Choroid plexus epithelial cell (primary cell): ENCODE measurements around the gene TCN2.

Source experiments
- DNase-seq: peaks from one replicate; pipeline ENCODE4 v3.0.0-alpha.2; 2010; ENCODE audit warnings: low read depth
- H3K4me3 ChIP-seq: 2 replicates; pipeline ENCODE4 v1.5.1; 2011; ENCODE audit warnings: low read depth, mild to moderate bottlenecking, control low read depth, low read length, moderate library complexity
- TF ChIP-seq, protein P1 (sequence below): conservative IDR thresholded peaks from 2 replicates; pipeline ENCODE4 v1.5.1; 2011; ENCODE audit warnings: low read depth, mild to moderate bottlenecking, control low read depth, inconsistent platforms, low read length, moderate library complexity

Gene TCN2

DNA sequence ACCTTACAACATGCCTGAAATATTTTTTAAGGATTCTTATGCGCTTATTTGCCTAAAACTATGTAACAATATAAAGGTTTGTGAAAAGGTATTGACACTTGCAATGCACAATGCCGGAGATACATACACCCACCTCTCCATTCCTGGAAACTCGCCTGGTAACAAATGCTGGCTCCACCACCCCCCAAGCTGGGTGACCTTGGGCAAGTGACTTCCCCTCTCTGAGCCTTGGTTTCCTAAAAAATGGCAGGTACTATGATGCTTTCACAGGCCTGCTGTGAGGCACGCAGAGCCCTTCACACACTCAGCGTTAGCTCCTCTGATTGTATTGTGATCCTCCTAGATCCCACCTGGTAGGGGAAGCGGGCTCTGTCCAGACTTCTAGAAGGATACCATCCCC is 34.8 kb upstream of the TCN2 start:
- TF ChIP-seq, protein P1, sequence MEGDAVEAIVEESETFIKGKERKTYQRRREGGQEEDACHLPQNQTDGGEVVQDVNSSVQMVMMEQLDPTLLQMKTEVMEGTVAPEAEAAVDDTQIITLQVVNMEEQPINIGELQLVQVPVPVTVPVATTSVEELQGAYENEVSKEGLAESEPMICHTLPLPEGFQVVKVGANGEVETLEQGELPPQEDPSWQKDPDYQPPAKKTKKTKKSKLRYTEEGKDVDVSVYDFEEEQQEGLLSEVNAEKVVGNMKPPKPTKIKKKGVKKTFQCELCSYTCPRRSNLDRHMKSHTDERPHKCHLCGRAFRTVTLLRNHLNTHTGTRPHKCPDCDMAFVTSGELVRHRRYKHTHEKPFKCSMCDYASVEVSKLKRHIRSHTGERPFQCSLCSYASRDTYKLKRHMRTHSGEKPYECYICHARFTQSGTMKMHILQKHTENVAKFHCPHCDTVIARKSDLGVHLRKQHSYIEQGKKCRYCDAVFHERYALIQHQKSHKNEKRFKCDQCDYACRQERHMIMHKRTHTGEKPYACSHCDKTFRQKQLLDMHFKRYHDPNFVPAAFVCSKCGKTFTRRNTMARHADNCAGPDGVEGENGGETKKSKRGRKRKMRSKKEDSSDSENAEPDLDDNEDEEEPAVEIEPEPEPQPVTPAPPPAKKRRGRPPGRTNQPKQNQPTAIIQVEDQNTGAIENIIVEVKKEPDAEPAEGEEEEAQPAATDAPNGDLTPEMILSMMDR, result no peak
- no peak overlapping the region for H3K4me3 ChIP-seq
- no peak for DNase-seq

DNA sequence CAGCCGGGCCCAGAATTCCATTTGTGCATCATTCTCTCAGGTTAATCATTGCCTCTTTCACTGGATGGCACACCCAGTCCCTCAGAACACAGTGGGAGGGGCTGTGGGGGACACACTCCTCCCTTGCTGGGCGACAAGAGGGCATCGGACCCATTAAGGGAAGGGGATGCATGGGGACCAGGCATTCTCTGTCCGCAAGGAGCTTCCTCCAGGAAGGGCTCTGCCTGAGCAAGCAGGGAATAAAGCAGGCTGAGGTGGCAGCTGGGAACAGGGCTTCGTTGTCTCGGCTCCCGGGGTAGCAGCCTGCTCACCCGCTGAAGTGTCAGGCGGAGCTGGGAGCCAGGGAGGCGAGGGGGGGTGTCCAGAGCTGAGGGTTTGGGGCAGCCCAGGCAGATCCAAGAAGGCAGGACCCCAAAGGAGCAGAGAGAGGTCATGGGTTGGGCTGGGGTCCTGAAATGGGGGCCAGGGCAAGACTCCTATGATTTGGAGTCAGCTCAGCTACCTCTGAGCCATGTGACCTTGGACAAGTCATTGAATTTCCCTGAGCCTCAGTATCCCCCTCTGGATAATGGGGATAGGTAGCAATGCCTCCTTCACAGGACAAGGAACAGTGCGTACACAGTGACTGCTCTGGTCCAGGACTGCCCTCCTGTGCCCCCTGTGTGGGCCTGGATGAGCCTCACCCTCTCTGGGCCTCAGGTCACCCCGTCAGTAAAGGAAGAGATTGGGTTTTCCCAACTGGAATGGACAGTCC is 34.0 kb upstream of the TCN2 start:
- DNase-seq, result no peak
- H3K4me3 ChIP-seq, result no peak overlapping the region
- TF ChIP-seq, protein P1, result no peak

DNA sequence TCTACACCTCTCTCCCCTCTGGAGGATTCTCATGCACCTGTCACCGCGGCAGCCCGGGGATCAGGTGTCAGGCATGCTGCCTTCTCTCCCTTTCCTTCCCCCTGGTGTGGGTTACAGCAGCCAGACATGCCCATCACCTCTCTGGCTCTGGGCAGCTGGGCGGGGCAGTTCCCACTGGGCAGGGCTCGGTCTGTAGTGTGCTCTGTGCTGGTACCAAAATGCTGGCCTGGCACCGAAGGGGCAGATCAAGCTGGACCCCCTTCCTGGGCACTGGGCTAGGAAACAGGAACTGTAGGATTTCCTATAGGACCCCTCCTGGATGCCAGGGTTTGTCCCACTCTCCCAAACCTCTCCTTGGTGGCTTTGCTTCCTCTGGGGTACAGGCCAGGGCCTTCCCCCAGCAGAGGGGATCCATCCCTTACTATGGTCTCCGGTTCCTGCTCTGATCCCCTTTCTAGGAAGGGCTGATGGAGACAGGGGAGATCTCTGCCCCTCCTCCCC is 33.3 kb upstream of the TCN2 start:
- TF ChIP-seq, protein P1, result no peak
- no peak overlapping the region for H3K4me3 ChIP-seq
- DNase-seq, result no peak

DNA sequence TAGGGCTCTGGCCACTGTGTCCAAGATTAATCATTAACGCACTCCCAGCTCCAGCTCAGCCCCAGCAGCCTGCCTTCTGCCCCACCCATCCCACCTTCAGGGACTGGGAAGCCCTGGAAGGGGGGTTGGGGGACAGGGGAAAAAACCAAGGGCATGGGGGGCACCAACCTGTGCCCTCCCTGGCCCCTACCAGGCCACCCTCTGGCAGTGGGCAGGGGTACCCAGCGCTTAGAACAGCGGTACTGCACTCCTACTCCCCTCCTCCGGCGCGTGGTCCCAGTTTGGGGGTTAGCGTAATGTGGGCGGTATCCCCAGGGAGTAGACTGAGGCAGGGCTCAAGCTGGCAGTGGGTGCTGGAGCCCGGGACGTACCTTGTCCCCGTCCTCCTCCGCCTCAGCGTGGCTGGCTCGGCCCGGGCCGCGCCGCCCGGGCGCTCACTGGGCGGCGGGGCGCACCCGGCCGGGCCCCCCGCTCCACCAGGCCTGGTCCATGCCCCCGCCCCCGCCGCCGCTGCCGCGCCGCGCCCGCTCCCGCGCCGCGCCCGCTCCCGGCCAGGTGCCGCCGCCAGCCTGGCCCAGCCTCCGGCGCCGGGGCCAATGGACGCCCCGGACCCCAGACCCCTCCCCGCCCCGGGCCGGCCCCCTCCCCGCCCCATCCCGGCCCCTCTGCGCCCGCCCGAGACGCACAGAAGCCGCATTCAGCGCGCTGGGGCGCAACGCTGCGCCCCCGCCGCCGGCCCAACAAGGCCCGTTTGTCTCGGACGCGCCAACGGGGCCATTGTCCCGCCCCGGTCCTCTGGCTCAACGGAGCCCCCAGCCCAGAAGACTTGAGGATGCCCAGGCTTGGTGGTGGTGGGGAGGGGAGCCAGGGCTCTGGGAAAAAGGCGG is 32.6 kb upstream of the TCN2 start, which contains the start of gene GAL3ST1:
GAL3ST1 (minus strand) TSS at position 571 of the 887 bp plus-strand sequence. CDS start 17,273 bp downstream, outside the sequence.
- TF ChIP-seq, protein P1, result no peak
- DNase-seq, result no peak
- no peak within 1 kb of the TSS for H3K4me3 ChIP-seq

DNA sequence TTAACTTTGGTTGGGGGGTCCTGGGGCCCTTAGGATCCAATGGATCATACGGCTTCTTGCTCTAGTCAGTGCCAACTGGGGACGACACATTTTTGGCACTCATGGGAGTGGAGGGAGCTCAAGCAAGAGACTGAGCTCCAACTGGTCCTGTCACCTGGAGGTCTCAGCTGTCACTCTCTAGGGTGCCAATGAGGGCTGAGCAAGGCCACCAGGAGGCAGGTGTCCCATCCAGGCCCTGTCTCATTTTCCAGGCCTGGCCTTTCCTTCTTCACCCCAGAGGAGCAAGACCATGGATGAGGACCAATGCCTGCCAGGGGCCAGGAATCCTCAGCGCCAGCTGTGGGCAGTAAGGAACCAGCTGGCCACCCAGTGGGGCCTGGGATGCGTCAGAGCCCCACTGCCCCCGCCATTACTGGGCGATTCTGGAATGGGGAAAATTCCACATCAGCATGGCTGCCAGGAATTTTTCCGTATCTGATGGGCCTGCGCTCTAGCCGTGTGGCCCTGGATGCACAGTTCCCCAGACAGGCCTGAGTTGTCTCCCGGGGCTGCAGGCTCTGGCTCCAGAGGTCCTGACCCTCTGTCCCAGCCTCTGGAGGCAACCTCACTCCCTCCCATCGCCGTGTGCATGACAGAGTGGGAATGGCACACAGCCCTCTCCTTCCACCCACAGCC is 31.8 kb upstream of the TCN2 start:
- TF ChIP-seq, protein P1, result no peak
- no peak for DNase-seq
- H3K4me3 ChIP-seq, result no peak overlapping the region

DNA sequence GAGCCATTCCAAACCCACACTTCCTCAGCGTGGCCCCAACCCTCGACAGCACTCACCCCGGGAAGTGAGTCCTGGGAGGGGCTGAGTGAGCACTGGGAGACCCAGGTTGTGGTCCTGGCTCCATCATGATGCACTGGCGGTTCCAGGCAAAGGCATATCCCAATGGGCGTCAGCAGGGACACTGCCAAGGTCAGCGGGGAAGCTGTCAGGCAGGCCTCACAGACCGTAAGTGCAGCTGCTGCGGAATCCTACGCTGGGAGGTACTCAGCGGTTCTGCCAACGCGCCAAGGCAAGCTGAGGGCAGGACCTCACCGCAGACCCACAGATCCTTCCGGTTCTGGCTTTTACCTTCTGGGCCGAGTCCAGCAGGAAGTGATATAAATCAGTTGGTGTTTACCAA is 31.1 kb upstream of the TCN2 start:
- no peak for DNase-seq
- no peak overlapping the region for H3K4me3 ChIP-seq
- TF ChIP-seq, protein P1, result no peak
